ENCODE measurements around the gene PSIP1. TPM values are rescaled to one million over a fixed set of nuclear protein-coding genes. Genes with fewer than 3 reads are reported as not detected.
"Not testable (repeated sequence)": the region's sequence is repeated elsewhere in the genome, so short reads cannot be mapped to it uniquely, and the experiment has no call there.

Gene PSIP1
- total and polyA plus RNA-seq, 12 donors: 13.6 to 31.7 (median 21.3) TPM

- no peak overlapping the region for H3K4me3 ChIP-seq
- intact Hi-C loops (cut with DNase I): loop anchor here in 1 of 10 donors (5.0 kb wide), 1 partner anchor 319 kb away; no protein-coding TSS in a partner anchor
- 53 to 70% methylated on average over 1 of the region's 1 CpG for WGBS, 2 donors
- no peak overlapping the region for H3K27ac ChIP-seq
- H3K27me3 ChIP-seq: no peaks in the 10 kb centered on the region
- H3K9me3 ChIP-seq: no peaks in the 10 kb centered on the region
- no peak for TF ChIP-seq CTCF (IDR thresholded peaks at IDR 0.05)
- no peak for ATAC-seq
- no peaks in the 10 kb centered on the region for H3K36me3 ChIP-seq
- no peaks in the 10 kb centered on the region for H3K4me1 ChIP-seq
- no peak for DNase-seq
Observed at GRCh38 chr9:15531380-15531779, 20.6 kb upstream of the PSIP1 start.

GRCh38 chr9:15529566-15530324 lies 19.0 kb upstream of the PSIP1 start:
- Histone ChIP-seq H3K27me3 (no peaks in the 10 kb centered on the region), H3K9me3 (no peaks in the 10 kb centered on the region), H3K4me3 (no peak overlapping the region), H3K4me1 (no peaks in the 10 kb centered on the region), H3K27ac (no peak overlapping the region), H3K36me3 (no peaks in the 10 kb centered on the region)
- TF ChIP-seq CTCF (IDR thresholded peaks at IDR 0.05): no peak
- DNase-seq (no peak), ATAC-seq (no peak)
- WGBS, 2 donors: 62 to 67% methylated on average over 4 of the region's 4 CpGs
- intact Hi-C loops (cut with DNase I): loop anchor here in 1 of 10 donors (5.0 kb wide), 1 partner anchor 317 kb away; no protein-coding TSS in a partner anchor

GRCh38 chr9:15527035-15527434 lies 16.3 kb upstream of the PSIP1 start:
- WGBS, 2 donors: 92 to 96% methylated on average over 5 of the region's 5 CpGs
- ATAC-seq; H3K27me3 ChIP-seq; DNase-seq; H3K9me3 ChIP-seq; H3K27ac ChIP-seq; intact Hi-C loops (cut with DNase I); H3K4me3 ChIP-seq; H3K4me1 ChIP-seq; H3K36me3 ChIP-seq: not testable (repeated sequence)

- Histone ChIP-seq H3K27me3 (no peaks in the 10 kb centered on the region), H3K4me3 (no peak overlapping the region), H3K36me3 (no peaks in the 10 kb centered on the region), H3K9me3 (no peaks in the 10 kb centered on the region), H3K27ac (no peak overlapping the region), H3K4me1 (no peaks in the 10 kb centered on the region)
- no peak for DNase-seq
- no peak for TF ChIP-seq CTCF (IDR thresholded peaks at IDR 0.05)
- ATAC-seq: no peak
- intact Hi-C loops (cut with DNase I): no loop called here
- 50 to 95% methylated on average over 2 of the region's 2 CpGs for WGBS, 2 donors
Observed at GRCh38 chr9:15525958-15526357, 15.2 kb upstream of the PSIP1 start.

- ATAC-seq: no peak
- Histone ChIP-seq H3K36me3 (no peaks in the 10 kb centered on the region), H3K27ac (no peak overlapping the region), H3K4me3 (no peak overlapping the region), H3K9me3 (no peaks in the 10 kb centered on the region), H3K27me3 (no peaks in the 10 kb centered on the region), H3K4me1 (no peaks in the 10 kb centered on the region)
- TF ChIP-seq CTCF (IDR thresholded peaks at IDR 0.05): no peak
- WGBS, 2 donors: 65 to 67% methylated on average over 8 of the region's 8 CpGs
- intact Hi-C loops (cut with DNase I): no loop called here
- DNase-seq: no peak
Observed at GRCh38 chr9:15524845-15525455, 14.2 kb upstream of the PSIP1 start.

Measured in heart right ventricle (tissue), 16 donors.